Midbrain (tissue), 1 donor: Measurements from ENCODE around the gene KCNJ4.
A peak's percentile ranks its signal among the peaks of the same experiment; 100 is the strongest.
"Not testable (repeated sequence)": the region's sequence is repeated elsewhere in the genome, so short reads cannot be mapped to it uniquely, and the experiment has no call there.

Source experiments
- DNase-seq: peaks from one replicate; lab custom pipeline; 2025; lab: John Stamatoyannopoulos, UW

KCNJ4 gene

DNA sequence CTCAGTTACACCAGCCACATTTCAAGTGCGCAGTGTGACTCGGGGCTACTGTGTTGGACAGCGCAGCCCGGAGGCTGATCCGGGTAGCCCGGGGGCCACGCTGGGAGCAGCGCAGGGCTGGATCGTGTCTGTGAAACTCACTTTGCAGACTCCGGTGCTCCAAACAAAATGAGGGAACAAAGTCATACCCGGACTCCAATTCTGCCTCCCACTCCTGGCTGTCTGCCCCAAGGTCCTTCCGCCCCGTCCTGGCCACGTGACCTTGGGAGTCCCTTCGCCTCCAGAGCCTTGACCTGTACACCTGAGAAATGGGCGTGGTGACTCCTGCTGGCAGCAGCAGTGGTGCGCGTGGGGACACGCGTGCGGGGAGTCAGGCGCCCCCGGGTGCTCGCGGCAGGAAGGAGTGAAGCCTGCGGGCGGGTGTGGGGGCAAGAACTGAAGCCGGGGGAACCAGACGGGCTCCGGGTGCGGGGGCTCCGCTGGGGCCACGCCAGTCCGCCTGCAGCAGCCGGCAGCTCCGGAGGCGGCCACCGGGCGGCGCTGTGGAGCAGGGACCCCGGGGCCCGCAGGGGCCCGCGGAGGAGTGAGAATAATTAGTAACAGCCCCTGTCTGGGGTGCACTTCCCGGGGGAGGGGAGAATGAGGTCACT lies 42.4 kb downstream of the KCNJ4 start:
- DNase-seq, result no peak

DNA sequence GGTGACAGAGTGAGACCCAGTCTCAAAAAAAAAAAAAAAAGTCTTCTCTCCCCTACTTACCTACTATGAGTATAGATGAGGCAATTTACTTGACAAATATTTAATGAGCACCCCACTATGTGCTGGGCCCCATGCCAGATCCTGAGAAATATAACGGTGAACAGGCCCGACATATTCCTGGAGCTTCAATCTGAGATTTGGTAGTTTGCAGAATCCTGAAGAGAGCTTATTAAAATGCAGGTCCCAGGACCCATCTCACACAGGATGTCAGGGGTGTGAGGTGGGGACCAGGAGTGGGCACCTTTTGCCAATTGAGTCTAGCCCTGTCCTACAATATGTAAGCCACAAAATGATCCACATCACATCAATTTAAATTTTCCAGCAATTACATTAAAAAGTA lies 44.0 kb downstream of the KCNJ4 start:
- no peak for DNase-seq

DNA sequence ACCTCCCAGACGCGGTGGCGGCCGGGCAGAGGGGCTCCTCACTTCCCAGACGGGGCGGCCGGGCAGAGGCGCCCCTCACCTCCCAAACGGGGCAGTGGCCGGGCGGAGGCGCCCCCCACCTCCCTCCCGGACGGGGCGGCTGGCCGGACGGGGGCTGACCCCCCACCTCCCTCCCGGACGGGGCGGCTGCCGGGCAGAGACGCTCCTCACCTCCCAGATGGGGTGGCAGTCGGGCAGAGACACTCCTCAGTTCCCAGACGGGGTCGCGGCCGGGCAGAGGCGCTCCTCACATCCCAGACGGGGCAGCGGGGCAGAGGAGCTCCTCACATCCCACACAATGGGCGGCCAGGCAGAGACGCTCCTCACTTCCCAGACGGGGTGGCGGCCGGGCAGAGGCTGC lies 45.1 kb downstream of the KCNJ4 start:
- not testable (repeated sequence) for DNase-seq

DNA sequence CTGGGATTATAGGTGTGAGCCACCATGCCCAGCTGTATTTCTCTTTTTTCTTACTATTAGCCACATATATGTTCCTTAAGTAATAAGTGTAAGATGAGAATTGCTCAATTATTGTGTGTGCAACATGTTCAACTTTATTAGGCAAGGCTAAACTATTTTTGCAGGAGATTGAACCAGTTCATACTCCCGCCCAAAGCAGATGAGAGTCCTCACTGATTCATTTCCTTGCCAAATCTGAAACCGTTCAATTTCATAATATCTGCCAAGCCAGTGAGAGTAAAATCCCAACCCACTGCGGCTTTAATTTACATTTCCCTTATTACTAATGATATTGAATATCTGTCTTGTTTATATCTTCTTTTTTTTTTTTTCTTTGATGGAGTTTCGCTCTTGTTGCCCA lies 48.4 kb downstream of the KCNJ4 start:
- DNase-seq, result no peak

DNA sequence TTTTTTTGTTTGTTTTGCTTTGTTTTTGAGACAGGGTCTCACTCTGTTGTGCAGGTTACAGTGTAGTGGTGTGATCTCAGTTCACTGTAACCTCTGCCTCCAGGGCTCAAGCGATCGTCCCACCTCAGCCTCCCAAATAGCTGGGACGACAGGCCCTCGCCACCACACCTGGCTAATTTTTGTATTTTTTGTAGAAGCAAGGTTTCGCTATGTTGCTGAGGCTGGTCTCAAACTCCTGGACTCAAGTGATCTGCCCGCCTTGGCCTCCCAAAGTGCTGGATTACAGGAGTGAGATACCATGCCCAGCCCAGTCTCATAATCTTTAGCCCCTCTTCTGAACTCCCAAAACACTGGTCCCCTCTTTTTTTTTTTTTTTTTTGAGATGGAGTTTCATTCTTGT lies 50.6 kb downstream of the KCNJ4 start:
- DNase-seq, result no peak

DNA sequence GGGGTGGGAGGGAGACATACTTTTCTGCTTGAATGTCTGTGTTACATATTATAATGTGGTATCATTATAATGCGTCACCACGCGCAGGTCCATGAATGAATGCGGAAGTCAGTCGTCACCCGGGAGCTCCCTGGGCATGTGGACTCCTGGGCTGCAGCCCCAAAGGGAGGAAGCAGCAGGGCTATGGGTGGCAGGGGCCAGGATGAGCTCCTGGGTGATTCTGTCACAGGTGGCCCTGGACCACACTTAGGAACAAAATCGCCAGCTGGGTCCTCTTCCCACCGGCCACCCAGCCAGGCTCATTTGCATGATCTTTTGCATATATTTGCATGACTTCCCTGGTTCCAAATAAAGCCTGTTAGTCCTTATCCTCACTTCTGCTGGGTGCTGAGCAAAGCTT lies 51.2 kb downstream of the KCNJ4 start:
- DNase-seq, result no peak

DNA sequence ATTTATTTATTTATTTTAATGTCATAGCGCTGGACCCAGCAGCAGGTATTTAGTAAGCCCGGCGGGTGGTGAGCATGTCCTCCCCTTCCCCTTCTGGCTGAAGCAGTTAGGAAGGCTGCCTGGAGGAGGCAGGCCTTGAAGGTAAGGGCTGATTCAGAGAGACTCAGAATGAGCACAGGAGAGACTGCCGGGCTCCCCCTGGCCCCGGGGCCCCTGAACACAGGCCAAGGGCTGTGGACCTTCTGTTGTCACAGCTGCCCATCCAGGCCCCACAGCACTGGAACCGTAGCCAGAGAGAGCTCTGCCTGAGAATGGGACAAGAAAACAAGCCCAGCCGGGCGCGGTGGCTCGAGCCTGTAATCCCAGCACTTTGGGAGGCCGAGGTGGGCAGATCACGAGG lies 52.8 kb downstream of the KCNJ4 start:
- no peak for DNase-seq

DNA sequence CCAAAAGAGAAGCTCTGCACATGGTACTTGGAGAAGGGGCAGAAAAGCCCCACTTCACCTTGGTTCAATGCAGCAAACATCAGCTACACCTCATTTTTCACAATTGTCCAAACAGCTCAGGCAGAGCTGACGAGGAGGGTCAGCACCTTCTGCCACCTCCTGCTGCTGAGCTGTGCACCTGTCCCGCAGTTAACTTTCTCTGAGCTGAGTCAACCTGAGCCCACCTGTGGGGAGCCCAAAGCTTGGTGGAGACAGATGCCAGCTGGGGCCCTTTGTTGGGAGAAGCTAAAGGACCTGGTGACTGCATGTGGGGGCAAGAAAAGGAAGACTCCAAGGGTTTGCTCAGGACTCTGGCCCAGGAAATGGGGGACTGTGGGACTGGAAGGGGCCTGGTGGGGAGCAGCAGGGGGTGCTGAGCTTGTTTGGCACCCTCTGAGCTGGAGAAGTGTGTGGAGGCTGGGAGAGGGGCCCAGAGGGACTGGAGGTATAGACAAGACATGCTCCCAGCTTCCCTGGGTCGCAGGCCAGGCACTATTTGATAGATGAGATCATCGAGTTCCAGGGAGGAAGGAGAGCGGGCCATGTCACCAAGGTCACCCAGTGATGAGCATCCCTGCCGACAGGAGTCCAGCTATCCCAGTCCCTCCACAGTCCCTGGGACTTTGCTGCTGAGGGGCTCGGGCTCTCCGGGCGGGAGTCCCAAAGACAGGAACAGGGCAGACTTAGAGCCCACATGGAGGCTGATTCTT lies 53.5 kb downstream of the KCNJ4 start:
- no peak for DNase-seq

DNA sequence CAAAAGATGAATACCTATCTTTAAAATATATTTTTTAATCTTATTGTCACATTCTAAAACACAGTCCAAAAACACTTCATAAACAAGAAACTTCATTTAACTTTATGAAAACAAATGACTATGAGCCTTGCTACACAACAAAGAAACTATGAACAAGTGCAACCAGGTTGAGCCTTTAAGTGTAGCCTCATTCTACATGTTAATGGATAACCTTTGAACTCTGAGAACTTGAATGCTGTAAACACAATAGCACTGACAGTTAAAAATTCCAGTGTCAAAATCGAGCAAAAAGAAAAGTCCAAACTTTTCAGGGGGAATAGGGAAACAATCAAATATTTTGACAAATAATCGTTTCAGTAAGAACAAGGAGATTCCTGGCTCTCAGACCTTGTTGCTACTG lies 54.7 kb downstream of the KCNJ4 start:
- not testable (repeated sequence) for DNase-seq

DNA sequence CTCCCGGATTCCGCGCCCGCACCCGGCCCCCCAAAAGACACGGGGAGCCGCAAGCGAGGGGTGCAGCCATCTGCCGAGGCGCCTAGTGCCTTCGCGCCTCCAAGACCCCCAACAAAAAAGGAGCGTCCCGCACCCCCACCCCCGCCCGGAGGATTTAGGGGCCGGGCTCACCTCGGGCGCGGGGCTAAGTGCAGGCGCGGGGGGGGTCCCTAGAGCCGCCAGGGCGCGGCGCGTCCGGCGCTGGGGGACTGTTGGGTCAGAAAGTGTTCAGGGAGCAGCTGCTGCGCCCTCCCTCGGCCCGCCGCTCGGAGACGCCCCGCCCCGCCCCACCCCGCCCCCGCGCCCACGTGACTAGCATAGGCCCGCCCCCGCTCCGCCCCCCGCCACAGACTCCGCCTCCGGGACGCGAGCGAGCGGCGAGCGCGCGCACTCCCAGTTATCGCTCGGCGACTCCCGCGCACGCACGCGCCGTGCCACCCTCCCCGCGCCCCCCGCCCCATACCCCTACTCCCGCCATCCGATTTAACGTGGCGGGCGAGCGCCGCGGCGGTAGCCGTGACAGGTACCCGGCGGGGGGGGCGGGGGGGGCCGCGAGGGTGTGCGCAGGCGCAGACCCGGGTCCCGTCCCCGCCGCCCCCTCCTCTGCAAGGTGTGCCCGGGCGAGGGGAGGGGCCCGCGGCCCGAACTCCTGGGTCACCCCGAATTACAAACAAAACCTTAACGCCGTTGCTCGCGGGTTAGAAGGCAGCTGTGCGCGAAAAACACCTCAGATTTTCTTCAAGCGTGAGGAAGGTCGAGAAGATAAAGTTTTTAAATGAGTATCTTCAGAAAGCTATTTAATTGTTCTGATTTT lies 56.2 kb downstream of the KCNJ4 start:
- peak; percentile 82 for DNase-seq

DNA sequence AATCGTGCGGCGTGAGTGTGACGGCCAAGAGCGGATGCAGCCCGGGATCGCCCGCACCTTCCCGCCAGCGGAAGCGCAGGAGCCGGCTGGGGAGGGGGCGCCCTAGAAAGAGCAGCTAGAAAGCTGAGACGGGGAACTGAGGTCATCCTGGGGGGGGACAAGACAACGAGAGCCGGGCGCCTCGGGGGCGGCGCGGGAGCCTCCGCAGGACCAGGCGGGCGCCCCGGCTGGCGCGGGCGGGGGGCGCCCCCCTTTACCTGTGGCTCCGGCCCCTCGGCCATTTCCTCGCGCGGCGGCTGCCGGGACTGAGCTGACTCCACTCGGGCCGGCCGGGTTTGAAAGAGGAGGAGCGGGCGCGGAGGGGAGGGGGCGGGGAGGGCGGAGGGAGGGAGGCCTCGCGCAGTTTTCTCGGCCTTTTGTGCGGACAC lies 56.8 kb downstream of the KCNJ4 start:
- peak; percentile 56 for DNase-seq

DNA sequence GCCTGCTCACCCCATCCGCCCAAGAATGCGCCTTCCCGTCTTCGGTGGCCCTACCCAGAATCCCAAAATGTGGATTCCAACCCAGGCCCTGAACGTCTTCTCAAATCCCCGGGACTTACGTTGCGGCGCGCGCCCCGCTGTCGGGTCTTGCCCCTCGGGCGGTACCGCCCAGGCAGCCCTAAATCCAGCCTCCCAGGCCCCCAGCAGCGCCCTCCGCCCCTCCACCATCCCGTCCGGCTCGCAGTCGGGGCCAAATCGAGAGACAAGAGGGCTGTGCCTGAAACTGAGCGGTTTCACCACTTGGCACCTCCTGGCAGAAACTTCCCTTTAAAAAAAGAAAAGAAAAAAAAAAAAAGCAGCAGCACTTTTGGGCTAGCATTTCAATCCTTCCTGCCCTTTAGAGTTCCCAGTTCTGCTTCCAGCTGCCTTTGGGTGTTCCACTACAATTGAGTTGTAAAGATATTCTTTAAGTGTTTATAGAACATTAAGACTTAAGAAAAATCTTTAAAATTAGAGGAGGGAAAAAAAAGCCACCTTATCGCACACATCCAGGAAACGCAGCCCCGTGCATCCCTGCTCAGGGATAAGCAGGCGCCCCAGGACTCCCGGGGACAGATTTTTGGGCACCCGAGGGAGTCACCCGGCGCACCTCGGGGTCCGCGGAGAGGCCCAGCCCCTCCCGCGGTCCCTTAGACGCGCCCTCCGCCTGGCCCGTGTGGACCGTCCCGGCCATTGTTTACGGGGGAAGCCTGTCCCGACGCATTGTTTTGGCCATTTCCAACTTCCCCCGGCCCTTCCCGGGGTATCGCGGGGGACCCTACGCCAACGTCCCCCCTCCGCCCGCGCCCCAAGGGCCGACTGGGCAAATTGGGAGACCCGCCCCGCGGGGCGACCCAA lies 57.6 kb downstream of the KCNJ4 start:
- DNase-seq, result peak; percentile 46

DNA sequence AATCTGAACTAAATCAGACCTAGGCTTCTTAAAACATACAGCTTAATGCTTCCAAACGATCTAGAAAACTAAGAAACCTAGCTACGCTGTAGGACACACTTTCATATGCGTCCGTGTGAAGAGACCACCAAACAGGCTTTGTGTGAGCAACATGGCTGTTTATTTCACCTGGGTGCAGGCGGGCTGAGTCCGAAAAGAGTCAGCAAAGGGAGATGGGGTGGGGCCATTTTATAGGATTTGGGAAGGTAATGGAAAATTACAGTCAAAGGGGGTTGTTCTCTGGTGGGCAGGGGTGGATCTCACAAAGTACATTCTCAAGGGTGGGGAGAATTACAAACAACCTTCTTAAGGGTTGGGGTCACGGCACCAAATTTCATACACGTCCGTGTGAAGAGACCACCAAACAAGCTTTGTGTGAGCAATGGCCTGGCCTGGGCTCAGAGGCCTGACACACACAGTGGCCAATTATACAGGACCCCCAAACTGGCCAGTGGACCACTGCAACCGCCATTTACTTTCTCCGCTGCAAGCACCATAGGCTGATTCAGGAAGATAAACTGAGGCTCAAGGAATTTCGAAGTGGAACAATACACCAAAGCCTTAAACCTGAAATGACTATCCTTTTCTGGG lies 58.4 kb downstream of the KCNJ4 start:
- not testable (repeated sequence) for DNase-seq

DNA sequence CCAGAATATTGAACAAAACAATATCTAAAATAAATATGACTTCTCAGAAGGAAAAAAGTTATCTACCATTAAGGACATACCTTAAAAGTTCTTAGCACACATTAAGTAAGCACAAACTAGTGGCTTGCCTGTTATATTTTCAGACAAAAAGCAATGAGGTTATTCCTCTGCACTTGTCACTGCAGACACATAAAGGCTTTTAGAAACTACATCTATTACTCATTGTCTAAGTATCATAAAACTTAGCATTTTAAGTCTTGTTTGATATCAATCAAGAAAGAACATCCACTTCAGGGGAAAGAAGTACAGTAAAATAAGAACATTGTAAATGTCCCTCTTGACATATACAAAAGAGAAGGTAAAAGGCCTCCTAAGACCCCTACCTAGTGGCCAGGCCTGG lies 59.1 kb downstream of the KCNJ4 start:
- DNase-seq, result not testable (repeated sequence)

DNA sequence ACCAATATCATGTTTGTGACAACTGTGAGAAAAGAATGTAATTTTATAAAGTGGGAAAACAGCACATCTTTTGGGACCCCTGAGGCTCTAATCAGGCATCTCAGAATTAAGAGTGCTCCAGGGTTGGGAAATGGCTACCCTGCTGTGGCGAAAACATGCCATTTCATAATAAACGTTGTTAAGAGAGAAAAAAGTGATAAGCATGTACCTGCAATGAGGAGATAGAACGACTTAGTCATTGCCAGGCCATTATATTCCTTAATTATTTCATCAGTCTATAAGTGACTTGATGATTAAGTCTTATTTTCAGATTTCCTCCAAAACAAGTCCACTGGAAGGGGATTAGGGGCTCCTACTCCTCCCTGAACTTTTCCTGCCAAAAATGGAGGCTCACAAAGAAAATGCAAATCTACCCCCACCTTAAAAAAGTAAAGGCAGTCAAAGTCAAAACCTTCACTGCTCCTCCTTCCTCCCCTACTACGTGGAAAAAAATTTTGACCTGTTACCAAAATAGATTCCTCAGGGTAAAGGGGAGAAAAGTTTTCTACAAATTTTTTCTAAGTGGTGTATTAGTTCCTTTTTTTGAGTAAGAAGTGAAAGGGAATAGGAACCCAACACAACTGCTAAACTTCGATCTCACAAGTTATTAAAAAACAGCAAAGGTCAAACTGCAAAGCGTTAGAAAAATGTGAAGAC lies 59.9 kb downstream of the KCNJ4 start:
- not testable (repeated sequence) for DNase-seq

DNA sequence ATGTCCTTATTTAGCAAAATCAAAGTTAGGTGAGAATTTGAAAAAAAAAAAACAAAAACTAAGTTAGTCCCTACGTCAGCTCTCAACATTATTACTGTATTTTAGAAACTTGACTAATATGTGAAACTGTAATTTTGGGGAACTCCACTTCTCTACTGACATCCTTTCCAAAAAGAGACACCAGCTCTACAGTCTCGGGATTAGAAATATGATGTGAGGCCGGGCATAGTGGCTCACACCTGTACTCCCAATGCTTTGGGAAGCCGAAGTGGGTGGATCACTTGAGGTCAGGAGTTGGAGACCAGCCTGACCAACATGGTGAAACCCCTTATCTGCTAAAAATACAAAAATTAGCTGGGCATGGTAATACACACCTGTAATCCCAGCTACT lies 65.6 kb downstream of the KCNJ4 start:
- DNase-seq, result not testable (repeated sequence)

DNA sequence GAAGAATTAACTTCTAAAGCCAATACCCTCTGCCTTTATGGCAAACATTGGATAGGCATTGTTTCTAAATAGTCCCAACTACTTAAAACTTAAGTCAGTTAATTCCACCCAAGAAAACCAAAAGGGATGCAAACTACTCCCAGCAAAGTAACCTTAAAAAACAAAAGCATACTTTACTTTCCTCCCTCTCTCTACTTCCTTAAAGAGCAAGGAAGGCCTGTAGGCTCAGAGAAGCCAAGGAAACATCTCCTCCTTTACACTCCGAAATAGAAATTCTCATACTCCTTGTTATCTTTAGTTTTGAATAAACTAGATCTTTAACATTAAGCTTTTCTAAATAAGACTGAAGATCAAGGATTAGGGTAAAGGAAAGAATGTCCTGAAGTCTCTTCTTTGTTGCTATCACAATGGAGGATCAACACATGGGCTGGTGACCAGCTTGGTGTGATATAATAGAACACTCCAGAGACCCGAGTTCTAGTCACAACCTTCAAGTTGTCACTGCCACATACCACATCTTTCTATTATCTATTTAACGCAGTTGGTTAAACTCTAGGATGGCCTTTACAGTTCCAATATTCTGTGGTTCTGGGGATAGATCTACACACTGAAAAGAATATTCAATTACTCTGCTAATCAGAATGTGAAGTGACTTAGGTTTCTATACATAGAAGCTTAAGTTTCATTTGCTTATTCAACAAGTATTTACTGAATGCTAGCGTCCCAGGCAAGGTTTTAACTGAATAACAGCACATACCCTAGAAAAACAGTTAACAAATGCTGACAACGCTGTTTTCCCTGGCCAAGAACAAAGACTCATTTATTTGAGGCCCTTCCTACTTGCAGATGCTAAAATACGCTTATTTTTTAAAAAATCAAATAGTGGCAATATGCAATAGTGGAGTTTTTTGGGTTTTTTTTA lies 66.2 kb downstream of the KCNJ4 start:
- DNase-seq, result peak; percentile 15

DNA sequence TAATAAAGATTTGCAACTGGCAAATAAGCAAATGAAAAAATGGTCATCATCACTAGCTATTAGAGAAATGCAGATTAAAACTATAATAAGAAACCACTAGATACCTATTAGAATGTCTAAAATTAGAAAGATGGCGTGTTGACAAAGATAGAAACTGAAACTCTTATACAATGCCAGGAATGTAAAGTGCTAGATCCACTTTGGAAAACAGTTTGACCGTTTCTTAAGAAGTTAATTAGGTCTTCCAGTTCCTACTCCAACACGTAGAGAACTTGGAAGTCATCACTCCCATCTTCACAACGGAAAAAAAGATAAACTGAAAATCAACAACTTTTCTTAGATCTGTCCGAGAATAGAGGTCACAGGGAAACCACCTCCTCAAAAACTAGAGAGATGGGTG lies 68.1 kb downstream of the KCNJ4 start:
- not testable (repeated sequence) for DNase-seq

DNA sequence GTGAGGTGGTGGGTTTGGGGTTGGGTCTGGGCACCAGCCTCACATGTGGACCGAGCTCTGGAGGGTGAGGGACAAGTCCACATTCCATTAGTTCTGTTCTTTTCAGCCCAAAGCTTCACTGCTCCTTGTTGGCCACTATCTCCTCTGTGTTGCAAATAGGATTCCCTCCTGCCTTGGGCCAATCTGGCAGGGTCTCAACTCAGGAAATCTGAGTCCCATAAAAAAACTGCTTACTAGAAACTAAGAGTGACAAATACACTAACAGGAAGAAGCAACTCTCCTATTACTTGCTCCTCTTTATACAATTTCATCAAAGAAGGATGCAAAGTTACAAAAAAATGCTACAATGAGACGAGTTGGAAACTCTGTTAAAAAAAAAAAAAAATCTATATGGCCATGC lies 71.6 kb downstream of the KCNJ4 start:
- DNase-seq, result no peak

DNA sequence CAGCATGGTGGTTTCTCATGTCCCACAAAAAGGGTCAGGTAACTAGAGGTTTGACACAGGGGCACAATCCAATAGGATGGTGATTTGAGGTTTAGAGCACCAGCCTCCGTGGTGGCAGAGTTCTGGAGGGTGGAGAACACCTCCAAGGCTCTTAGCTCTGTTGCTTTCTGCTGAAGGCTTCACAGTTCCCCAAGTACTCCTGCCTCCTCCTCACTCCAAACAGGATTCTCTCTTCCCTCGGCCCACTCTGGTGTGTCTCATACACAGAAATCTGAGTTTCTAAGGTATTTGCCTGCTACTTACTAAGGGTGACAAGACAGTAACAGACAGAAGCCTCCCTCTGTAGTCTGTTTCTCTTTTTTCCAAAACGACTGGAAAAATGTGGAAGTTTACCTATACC lies 73.6 kb downstream of the KCNJ4 start:
- not testable (repeated sequence) for DNase-seq
